ENCODE data around the gene GHDC.
"Not testable (repeated sequence)": the region's sequence is repeated elsewhere in the genome, so short reads cannot be mapped to it uniquely, and the experiment has no call there.

Gene GHDC

GRCh38 chr17:42167807-42168206, 26.5 kb downstream of the GHDC start:
- Histone ChIP-seq H3K27me3 (ENCODE audit: low read depth) (no peaks in the 10 kb centered on the region), H3K4me3 (no peak overlapping the region), H3K9me3 (no peaks in the 10 kb centered on the region), H3K4me1 (no peaks in the 10 kb centered on the region), H3K36me3 (replicated peaks) (no peaks in the 10 kb centered on the region)
- in situ Hi-C loops (cut with MboI; ENCODE audit: low sequenced_read_pairs): no loop called here
- DNase-seq (ENCODE audit: low spot score in 2 of 2): no peak

- Histone ChIP-seq H3K9me3 (no peaks in the 10 kb centered on the region), H3K36me3 (replicated peaks) (no peaks in the 10 kb centered on the region), H3K4me3 (no peak overlapping the region), H3K27me3 (ENCODE audit: low read depth) (no peaks in the 10 kb centered on the region), H3K4me1 (no peaks in the 10 kb centered on the region)
- no peak for DNase-seq (ENCODE audit: low spot score in 2 of 2)
- in situ Hi-C loops (cut with MboI; ENCODE audit: low sequenced_read_pairs): no loop called here
These were observed 28.0 kb downstream of the GHDC start for GRCh38 chr17:42166196-42166763.

- in situ Hi-C loops (cut with MboI; ENCODE audit: low sequenced_read_pairs): no loop called here
- H3K27me3 ChIP-seq (ENCODE audit: low read depth): no peaks in the 10 kb centered on the region
- DNase-seq (ENCODE audit: low spot score in 2 of 2): no peak
- H3K4me1 ChIP-seq: no peaks in the 10 kb centered on the region
- H3K4me3 ChIP-seq: no peak overlapping the region
- no peaks in the 10 kb centered on the region for H3K9me3 ChIP-seq
- H3K36me3 ChIP-seq (replicated peaks): no peaks in the 10 kb centered on the region
These were observed 28.5 kb downstream of the GHDC start for GRCh38 chr17:42165751-42166150.

DNA sequence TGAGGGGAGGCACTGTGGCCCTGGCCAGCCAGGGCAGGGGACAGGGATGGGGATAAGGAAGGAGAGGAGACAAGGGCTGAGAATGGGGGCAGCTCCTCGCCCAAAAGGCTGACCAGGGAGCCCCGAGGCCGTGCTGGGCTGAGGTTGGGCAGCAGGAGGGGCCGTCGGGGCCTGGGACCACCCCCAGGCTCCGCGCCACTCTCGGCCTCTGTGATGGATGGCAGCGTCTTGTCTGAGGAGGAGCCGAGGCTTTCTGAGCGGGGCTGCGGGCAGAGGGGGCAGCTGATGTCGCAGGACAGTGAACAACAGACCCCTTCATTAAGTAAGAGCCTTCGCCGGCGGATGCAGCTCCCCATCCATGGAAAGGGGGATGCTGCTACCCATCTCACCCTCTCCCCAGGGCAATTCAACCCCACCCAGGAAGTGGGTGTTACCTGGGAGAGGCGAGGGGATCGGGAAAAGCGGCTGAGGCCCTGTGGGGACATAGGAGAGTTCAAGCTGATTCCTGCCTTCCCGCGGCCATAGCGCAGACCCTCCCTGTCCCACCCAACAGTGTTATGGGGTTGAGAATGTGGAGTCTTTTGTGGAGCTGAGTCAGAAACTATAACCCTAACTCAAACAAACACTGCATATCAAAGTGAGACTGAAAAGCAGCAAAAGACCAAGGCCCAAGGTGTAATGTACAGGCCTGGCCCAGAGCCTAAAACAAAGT, 30.4 kb downstream of the GHDC start:
- Histone ChIP-seq H3K9me3 (no peaks in the 10 kb centered on the region), H3K36me3 (replicated peaks) (no peaks in the 10 kb centered on the region), H3K4me1 (no peaks in the 10 kb centered on the region), H3K27me3 (ENCODE audit: low read depth) (no peaks in the 10 kb centered on the region), H3K4me3 (no peak overlapping the region)
- DNase-seq (ENCODE audit: low spot score in 2 of 2): no peak
- in situ Hi-C loops (cut with MboI; ENCODE audit: low sequenced_read_pairs): no loop called here

DNA sequence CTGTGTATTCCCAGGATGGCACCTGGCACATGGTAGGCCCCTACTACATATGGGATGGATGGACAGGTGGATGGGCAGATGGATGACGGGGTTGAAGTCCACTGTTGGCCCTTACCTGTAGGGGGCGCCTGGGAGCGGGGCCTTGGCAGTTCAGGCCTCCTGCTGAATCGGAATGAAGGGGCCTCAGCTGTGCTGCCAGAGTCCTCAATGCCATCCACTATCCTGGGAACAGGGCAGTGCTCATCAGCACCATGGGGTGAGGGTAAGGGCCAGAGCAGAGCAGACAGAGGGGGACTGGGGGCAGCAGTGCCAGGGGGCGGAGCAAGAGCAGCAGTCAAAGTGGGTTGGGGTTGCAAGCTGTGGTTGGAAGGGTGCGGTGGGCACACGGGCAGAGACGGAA, 31.2 kb downstream of the GHDC start:
- Histone ChIP-seq H3K4me3 (no peak overlapping the region), H3K36me3 (replicated peaks) (no peaks in the 10 kb centered on the region), H3K4me1 (no peaks in the 10 kb centered on the region), H3K27me3 (ENCODE audit: low read depth) (no peaks in the 10 kb centered on the region), H3K9me3 (no peaks in the 10 kb centered on the region)
- peak in 1 of 2 experiments; percentile 76 for DNase-seq (ENCODE audit: low spot score in 2 of 2)
- in situ Hi-C loops (cut with MboI; ENCODE audit: low sequenced_read_pairs): no loop called here

GRCh38 chr17:42160531-42160910, 33.8 kb downstream of the GHDC start:
- no peak for DNase-seq (ENCODE audit: low spot score in 2 of 2)
- H3K9me3 ChIP-seq: no peaks in the 10 kb centered on the region
- H3K4me1 ChIP-seq: no peaks in the 10 kb centered on the region
- no peaks in the 10 kb centered on the region for H3K36me3 ChIP-seq (replicated peaks)
- H3K27me3 ChIP-seq (ENCODE audit: low read depth): no peaks in the 10 kb centered on the region
- in situ Hi-C loops (cut with MboI; ENCODE audit: low sequenced_read_pairs): no loop called here
- H3K4me3 ChIP-seq: no peak overlapping the region

DNA sequence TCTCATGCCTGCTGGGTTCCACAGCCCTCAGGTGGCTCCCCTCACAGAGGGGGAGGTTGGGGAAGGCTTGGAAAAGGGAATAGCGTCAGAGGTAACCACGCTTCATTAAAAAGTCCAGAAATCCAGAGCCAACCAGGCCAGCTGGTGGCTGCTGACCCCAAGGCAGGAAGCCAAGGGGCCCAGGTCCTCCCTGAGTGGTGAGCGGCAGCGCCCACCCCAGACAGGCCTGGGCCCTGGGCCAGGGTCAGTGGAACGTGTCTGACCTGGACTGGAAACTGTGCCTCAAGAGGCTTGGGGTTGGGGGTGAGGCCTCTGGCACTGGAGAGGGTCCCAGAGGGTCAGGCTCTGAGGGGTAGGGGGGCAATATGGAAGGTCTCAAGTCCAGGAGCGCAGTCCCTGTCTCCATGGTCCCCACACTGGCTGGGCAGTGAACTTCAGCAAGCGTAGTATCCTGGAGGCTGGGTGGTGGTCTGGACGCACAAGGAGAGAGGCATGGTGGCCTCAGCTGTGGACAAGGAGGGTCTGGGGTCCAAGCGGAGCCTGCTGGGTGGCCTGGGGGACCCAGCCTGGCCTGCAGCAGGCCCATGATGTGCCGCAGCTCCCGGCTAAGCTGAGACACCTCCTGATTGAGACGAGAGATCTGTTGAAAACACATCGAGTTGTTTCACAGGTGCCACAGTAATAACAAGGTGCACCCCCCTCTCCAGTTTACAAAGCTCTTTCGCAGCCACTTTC, 34.3 kb downstream of the GHDC start:
- Histone ChIP-seq H3K27me3 (ENCODE audit: low read depth) (no peaks in the 10 kb centered on the region), H3K4me1 (no peaks in the 10 kb centered on the region), H3K4me3 (no peak overlapping the region), H3K9me3 (no peaks in the 10 kb centered on the region), H3K36me3 (replicated peaks) (no peaks in the 10 kb centered on the region)
- no peak for DNase-seq (ENCODE audit: low spot score in 2 of 2)
- in situ Hi-C loops (cut with MboI; ENCODE audit: low sequenced_read_pairs): no loop called here

DNA sequence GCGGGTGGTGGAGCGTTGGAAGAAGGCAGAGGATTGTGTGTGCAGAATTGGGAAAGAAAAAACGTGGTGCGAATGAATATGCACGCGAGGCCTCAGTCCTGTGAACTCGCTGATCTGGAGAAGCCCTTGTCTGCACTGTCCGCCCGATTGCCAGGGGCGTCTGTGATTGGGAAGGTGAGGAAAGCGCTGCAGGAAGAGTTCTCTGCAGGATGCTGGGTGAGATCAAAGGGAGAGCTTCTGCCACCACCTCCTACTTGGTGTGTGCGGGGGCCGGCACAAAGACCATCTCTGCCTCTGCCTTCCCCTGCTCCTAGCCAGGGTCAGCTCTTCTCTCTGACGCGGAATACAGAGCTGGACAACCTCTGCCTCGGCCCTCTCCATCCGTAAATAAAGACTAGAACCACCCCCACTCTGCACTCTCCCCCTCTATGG, 38.7 kb downstream of the GHDC start:
- H3K36me3 ChIP-seq (replicated peaks): peaks cover 3% of the 10 kb centered on the region; the same call in 1 of the 2 replicates
- in situ Hi-C loops (cut with MboI; ENCODE audit: low sequenced_read_pairs): no loop called here
- no peaks in the 10 kb centered on the region for H3K9me3 ChIP-seq
- no peaks in the 10 kb centered on the region for H3K27me3 ChIP-seq (ENCODE audit: low read depth)
- DNase-seq (ENCODE audit: low spot score in 2 of 2): no peak
- no peak overlapping the region; the same call in 1 of the 2 replicates for H3K4me3 ChIP-seq
- peaks cover 8% of the 10 kb centered on the region for H3K4me1 ChIP-seq

DNA sequence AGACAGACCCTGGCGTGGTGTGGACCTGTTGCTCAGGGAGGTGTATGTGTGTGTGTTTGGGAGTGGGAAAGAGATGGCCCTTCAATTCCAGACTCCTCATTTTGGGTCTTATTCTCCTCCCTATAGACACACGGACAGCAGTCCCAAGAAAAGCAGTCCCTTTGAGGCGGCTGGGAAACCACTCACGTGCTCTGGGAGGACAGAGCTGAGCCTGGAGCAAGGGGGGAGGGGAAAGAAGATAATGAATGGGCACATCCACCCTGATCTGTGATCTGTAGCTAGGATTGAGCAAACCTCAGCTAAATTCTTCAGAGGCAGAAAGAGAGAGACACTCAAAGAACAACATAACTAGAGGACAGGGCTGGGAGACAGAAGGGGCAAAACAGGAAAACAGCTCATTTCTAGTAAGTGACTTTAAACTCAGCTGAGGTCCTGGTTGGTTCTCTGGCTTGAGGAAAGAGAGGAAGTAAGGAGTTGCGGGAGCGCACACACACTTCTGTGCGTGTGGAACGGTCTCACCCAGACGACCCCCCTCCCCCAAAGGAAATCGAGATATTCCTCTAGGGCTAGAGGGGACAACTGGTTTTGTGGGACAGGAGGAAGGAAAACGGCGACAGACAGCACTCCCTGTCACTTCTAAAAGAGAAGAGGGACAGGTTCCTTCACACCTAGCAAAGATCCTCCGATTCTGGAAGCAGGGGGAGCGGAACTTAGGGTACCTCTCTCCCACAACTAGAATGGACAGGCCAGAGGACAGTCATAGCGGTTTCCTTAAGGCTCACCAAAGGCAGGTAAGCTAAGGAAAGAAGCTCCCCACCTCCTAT, 40.2 kb downstream of the GHDC start:
- in situ Hi-C loops (cut with MboI; ENCODE audit: low sequenced_read_pairs): no loop called here
- H3K9me3 ChIP-seq: no peaks in the 10 kb centered on the region
- peak; percentile 50 to 51 for DNase-seq (ENCODE audit: low spot score in 2 of 2)
- H3K4me3 ChIP-seq: peak overlapping the region; percentile 97
- H3K36me3 ChIP-seq (replicated peaks): peaks cover 3% of the 10 kb centered on the region; the same call in 1 of the 2 replicates
- peaks cover 8% of the 10 kb centered on the region for H3K4me1 ChIP-seq
- H3K27me3 ChIP-seq (ENCODE audit: low read depth): no peaks in the 10 kb centered on the region

GRCh38 chr17:42146911-42147607, 47.2 kb downstream of the GHDC start:
- H3K4me1 ChIP-seq: peaks cover 16% of the 10 kb centered on the region
- no peaks in the 10 kb centered on the region for H3K27me3 ChIP-seq (ENCODE audit: low read depth)
- DNase-seq (ENCODE audit: low spot score in 2 of 2): no peak
- H3K4me3 ChIP-seq: no peak overlapping the region
- in situ Hi-C loops (cut with MboI; ENCODE audit: low sequenced_read_pairs): no loop called here
- H3K9me3 ChIP-seq: no peaks in the 10 kb centered on the region
- peaks cover 13% of the 10 kb centered on the region for H3K36me3 ChIP-seq (replicated peaks)

GRCh38 chr17:42143138-42143537, 51.2 kb downstream of the GHDC start:
- H3K27me3 ChIP-seq (ENCODE audit: low read depth); in situ Hi-C loops (cut with MboI; ENCODE audit: low sequenced_read_pairs); H3K9me3 ChIP-seq; DNase-seq (ENCODE audit: low spot score in 2 of 2); H3K4me3 ChIP-seq: not testable (repeated sequence)
- H3K36me3 ChIP-seq (replicated peaks): peaks cover 17% of the 10 kb centered on the region
- H3K4me1 ChIP-seq: peaks cover 20% of the 10 kb centered on the region

- Histone ChIP-seq H3K4me1 (peaks cover 20% of the 10 kb centered on the region), H3K4me3 (no peak overlapping the region), H3K27me3 (ENCODE audit: low read depth) (no peaks in the 10 kb centered on the region), H3K36me3 (replicated peaks) (peaks cover 17% of the 10 kb centered on the region), H3K9me3 (no peaks in the 10 kb centered on the region)
- in situ Hi-C loops (cut with MboI; ENCODE audit: low sequenced_read_pairs): no loop called here
- DNase-seq (ENCODE audit: low spot score in 2 of 2): peak; percentile 84 to 93
These were observed 51.9 kb downstream of the GHDC start for GRCh38 chr17:42142371-42142896.

DNA sequence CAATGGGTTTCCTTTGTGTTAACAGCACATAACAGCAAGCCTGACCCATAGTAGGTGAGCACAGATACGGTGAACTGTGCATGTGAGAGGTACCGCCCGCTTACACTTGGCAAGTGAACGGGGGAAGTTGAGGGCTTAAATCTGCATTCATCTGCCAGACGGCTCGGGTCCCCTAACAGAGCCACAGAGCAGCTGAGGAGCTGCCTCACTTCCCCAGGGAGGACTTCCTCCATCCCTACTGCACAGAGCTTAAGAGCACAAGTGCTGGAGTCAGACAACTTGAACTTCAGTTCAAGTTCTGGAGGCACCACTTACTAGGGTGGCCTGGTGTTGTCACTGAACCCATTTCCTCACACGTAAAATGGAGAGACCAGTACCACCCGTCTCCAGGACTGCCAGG, 52.9 kb downstream of the GHDC start:
- H3K4me3 ChIP-seq: no peak overlapping the region

More for the DNA sequence above, 52.9 kb downstream of the GHDC start:
- Histone ChIP-seq H3K36me3 (replicated peaks) (peaks cover 17% of the 10 kb centered on the region), H3K4me1 (peaks cover 20% of the 10 kb centered on the region), H3K9me3 (no peaks in the 10 kb centered on the region), H3K27me3 (ENCODE audit: low read depth) (no peaks in the 10 kb centered on the region)
- in situ Hi-C loops (cut with MboI; ENCODE audit: low sequenced_read_pairs): no loop called here
- no peak for DNase-seq (ENCODE audit: low spot score in 2 of 2)

All from HAP-1 (cell line).